ENCODE measurements around the gene MXRA7. TPM values are rescaled to one million over a fixed set of nuclear protein-coding genes. Genes with fewer than 3 reads are reported as not detected.

Gene MXRA7
- total and polyA plus RNA-seq, 9 donors: 106 to 172 (median 130) TPM

- no peaks in the 10 kb centered on the region for H3K9me3 ChIP-seq (replicated peaks; ENCODE audit: control insufficient read depth, low read depth, low read length)
- no peak for DNase-seq
- no peak overlapping the region for H3K27ac ChIP-seq (ENCODE audit: low read length)
- H3K36me3 ChIP-seq (ENCODE audit: control insufficient read depth, insufficient read depth, low read length): no peaks in the 10 kb centered on the region
- H3K4me3 ChIP-seq (ENCODE audit: low read length): no peak overlapping the region
- peaks cover 2% of the 10 kb centered on the region for H3K27me3 ChIP-seq (ENCODE audit: control insufficient read depth, insufficient read depth, low read length)
- no CpG with 5 or more reads among the region's 8 CpGs for WGBS (ENCODE audit: insufficient coverage)
- no peaks in the 10 kb centered on the region for H3K4me1 ChIP-seq (ENCODE audit: control insufficient read depth, insufficient read depth, low read length)
These were observed 75.0 kb downstream of the MXRA7 start for GRCh38 chr17:76635659-76636360.

GRCh38 chr17:76635039-76635438 is 75.7 kb downstream of the MXRA7 start:
- H3K9me3 ChIP-seq (replicated peaks; ENCODE audit: control insufficient read depth, low read depth, low read length): no peaks in the 10 kb centered on the region

GRCh38 chr17:76633628-76634328 is 77.0 kb downstream of the MXRA7 start:
- DNase-seq: no peak
- H3K27me3 ChIP-seq (ENCODE audit: control insufficient read depth, insufficient read depth, low read length): no peaks in the 10 kb centered on the region
- WGBS (ENCODE audit: insufficient coverage): 88% methylated on average over 4 of the region's 14 CpGs

More at GRCh38 chr17:76635039-76635438, 75.7 kb downstream of the MXRA7 start:
- H3K4me1 ChIP-seq (ENCODE audit: control insufficient read depth, insufficient read depth, low read length): no peaks in the 10 kb centered on the region
- no peaks in the 10 kb centered on the region for H3K36me3 ChIP-seq (ENCODE audit: control insufficient read depth, insufficient read depth, low read length)
- no peak overlapping the region for H3K4me3 ChIP-seq (ENCODE audit: low read length)
- 61% methylated on average over 3 of the region's 5 CpGs for WGBS (ENCODE audit: insufficient coverage)
- H3K27me3 ChIP-seq (ENCODE audit: control insufficient read depth, insufficient read depth, low read length): no peaks in the 10 kb centered on the region
- no peak overlapping the region for H3K27ac ChIP-seq (ENCODE audit: low read length)
- DNase-seq: no peak

GRCh38 chr17:76631821-76632565 is 78.8 kb downstream of the MXRA7 start:
- H3K27me3 ChIP-seq (ENCODE audit: control insufficient read depth, insufficient read depth, low read length): no peaks in the 10 kb centered on the region
- H3K27ac ChIP-seq (ENCODE audit: low read length): no peak overlapping the region
- H3K4me3 ChIP-seq (ENCODE audit: low read length): no peak overlapping the region
- DNase-seq: no peak
- WGBS (ENCODE audit: insufficient coverage): 51% methylated on average over 4 of the region's 10 CpGs
- no peaks in the 10 kb centered on the region for H3K36me3 ChIP-seq (ENCODE audit: control insufficient read depth, insufficient read depth, low read length)
- no peaks in the 10 kb centered on the region for H3K4me1 ChIP-seq (ENCODE audit: control insufficient read depth, insufficient read depth, low read length)
- no peaks in the 10 kb centered on the region for H3K9me3 ChIP-seq (replicated peaks; ENCODE audit: control insufficient read depth, low read depth, low read length)

More at GRCh38 chr17:76633628-76634328, 77.0 kb downstream of the MXRA7 start:
- no peak overlapping the region for H3K4me3 ChIP-seq (ENCODE audit: low read length)
- H3K4me1 ChIP-seq (ENCODE audit: control insufficient read depth, insufficient read depth, low read length): no peaks in the 10 kb centered on the region
- no peaks in the 10 kb centered on the region for H3K36me3 ChIP-seq (ENCODE audit: control insufficient read depth, insufficient read depth, low read length)
- H3K27ac ChIP-seq (ENCODE audit: low read length): no peak overlapping the region
- no peaks in the 10 kb centered on the region for H3K9me3 ChIP-seq (replicated peaks; ENCODE audit: control insufficient read depth, low read depth, low read length)

GRCh38 chr17:76630151-76630550 is 80.6 kb downstream of the MXRA7 start:
- Histone ChIP-seq H3K27me3 (ENCODE audit: control insufficient read depth, insufficient read depth, low read length) (no peaks in the 10 kb centered on the region), H3K27ac (ENCODE audit: low read length) (no peak overlapping the region), H3K9me3 (replicated peaks; ENCODE audit: control insufficient read depth, low read depth, low read length) (no peaks in the 10 kb centered on the region), H3K4me3 (ENCODE audit: low read length) (no peak overlapping the region), H3K36me3 (ENCODE audit: control insufficient read depth, insufficient read depth, low read length) (no peaks in the 10 kb centered on the region), H3K4me1 (ENCODE audit: control insufficient read depth, insufficient read depth, low read length) (no peaks in the 10 kb centered on the region)
- 46% methylated on average over 4 of the region's 6 CpGs for WGBS (ENCODE audit: insufficient coverage)
- no peak for DNase-seq

Other genes with a start within 250 kb of the MXRA7 start
- 0.22 TPM for gene AANAT, start 243.4 kb downstream of the MXRA7 start, total RNA-seq
- gene AANAT, start 243.4 kb downstream of the MXRA7 start, polyA plus RNA-seq (ENCODE audit: insufficient read depth in 1 of 8, insufficient read length in 8 of 8, low replicate concordance in 1 of 8): under 1 TPM in 5 of 8 donors, not detected in 3; 0.18 to 0.87 (median 0.34) TPM
- 4.2 TPM for gene RHBDF2, start 209.5 kb downstream of the MXRA7 start, total RNA-seq
- gene RHBDF2, start 209.5 kb downstream of the MXRA7 start, polyA plus RNA-seq (ENCODE audit: insufficient read depth in 1 of 8, insufficient read length in 8 of 8, low replicate concordance in 1 of 8): 1 to 10 TPM; 3.5 to 7.0 (median 5.4) TPM
- 12.8 TPM for gene CYGB, start 173.3 kb downstream of the MXRA7 start, total RNA-seq
- 10 to 100 TPM; 15.9 to 27.2 (median 20.8) TPM for gene CYGB, start 173.3 kb downstream of the MXRA7 start, polyA plus RNA-seq (ENCODE audit: insufficient read depth in 1 of 8, insufficient read length in 8 of 8, low replicate concordance in 1 of 8)
- 3.9 TPM for gene PRCD, start 170.9 kb downstream of the MXRA7 start, total RNA-seq
- 1 to 10 TPM; 2.2 to 6.5 (median 3.8) TPM for gene PRCD, start 170.9 kb downstream of the MXRA7 start, polyA plus RNA-seq (ENCODE audit: insufficient read depth in 1 of 8, insufficient read length in 8 of 8, low replicate concordance in 1 of 8)
- gene ST6GALNAC2, start 125.1 kb downstream of the MXRA7 start, total RNA-seq: 1.5 TPM
- 1 to 10 TPM; 1.2 to 8.0 (median 1.9) TPM for gene ST6GALNAC2, start 125.1 kb downstream of the MXRA7 start, polyA plus RNA-seq (ENCODE audit: insufficient read depth in 1 of 8, insufficient read length in 8 of 8, low replicate concordance in 1 of 8)
- 0.13 TPM for gene ST6GALNAC1, start 67.2 kb downstream of the MXRA7 start, total RNA-seq
- 1 to 10 TPM in 2 of 8 donors, under 1 TPM in 6; 0.24 to 8.5 (median 0.54) TPM for gene ST6GALNAC1, start 67.2 kb downstream of the MXRA7 start, polyA plus RNA-seq (ENCODE audit: insufficient read depth in 1 of 8, insufficient read length in 8 of 8, low replicate concordance in 1 of 8)
- gene JMJD6, start 15.6 kb upstream of the MXRA7 start, total RNA-seq: 13.8 TPM
- 10 to 100 TPM; 18.6 to 25.0 (median 22.8) TPM for gene JMJD6, start 15.6 kb upstream of the MXRA7 start, polyA plus RNA-seq (ENCODE audit: insufficient read depth in 1 of 8, insufficient read length in 8 of 8, low replicate concordance in 1 of 8)
- gene METTL23, start 15.9 kb upstream of the MXRA7 start, total RNA-seq: 21.6 TPM
- 10 to 100 TPM; 19.6 to 23.6 (median 21.2) TPM for gene METTL23, start 15.9 kb upstream of the MXRA7 start, polyA plus RNA-seq (ENCODE audit: insufficient read depth in 1 of 8, insufficient read length in 8 of 8, low replicate concordance in 1 of 8)
- gene SRSF2, start 26.4 kb upstream of the MXRA7 start, total RNA-seq: 111 TPM
- gene SRSF2, start 26.4 kb upstream of the MXRA7 start, polyA plus RNA-seq (ENCODE audit: insufficient read depth in 1 of 8, insufficient read length in 8 of 8, low replicate concordance in 1 of 8): 100 to 1,000 TPM; 200 to 238 (median 219) TPM
- gene MFSD11, start 27.2 kb upstream of the MXRA7 start, total RNA-seq: 38.6 TPM
- 10 to 100 TPM; 28.0 to 36.4 (median 31.7) TPM for gene MFSD11, start 27.2 kb upstream of the MXRA7 start, polyA plus RNA-seq (ENCODE audit: insufficient read depth in 1 of 8, insufficient read length in 8 of 8, low replicate concordance in 1 of 8)
- gene MGAT5B, start 157.4 kb upstream of the MXRA7 start, total RNA-seq: 0.40 TPM
- gene MGAT5B, start 157.4 kb upstream of the MXRA7 start, polyA plus RNA-seq (ENCODE audit: insufficient read depth in 1 of 8, insufficient read length in 8 of 8, low replicate concordance in 1 of 8): 1 to 10 TPM in 1 of 8 donors, under 1 TPM in 7; 0.57 to 1.1 (median 0.88) TPM

Measured in muscle of leg (tissue), 11 donors.